ENCODE results near the gene BOD1. TPM values are rescaled to one million over a fixed set of nuclear protein-coding genes. Genes with fewer than 3 reads are reported as not detected.

BOD1 gene
- total and polyA plus RNA-seq, 2 of the 8 experiments (the other 6 are each of a cell fraction or from before 2014, with no cell fraction given) = 107 to 149 TPM

DNA sequence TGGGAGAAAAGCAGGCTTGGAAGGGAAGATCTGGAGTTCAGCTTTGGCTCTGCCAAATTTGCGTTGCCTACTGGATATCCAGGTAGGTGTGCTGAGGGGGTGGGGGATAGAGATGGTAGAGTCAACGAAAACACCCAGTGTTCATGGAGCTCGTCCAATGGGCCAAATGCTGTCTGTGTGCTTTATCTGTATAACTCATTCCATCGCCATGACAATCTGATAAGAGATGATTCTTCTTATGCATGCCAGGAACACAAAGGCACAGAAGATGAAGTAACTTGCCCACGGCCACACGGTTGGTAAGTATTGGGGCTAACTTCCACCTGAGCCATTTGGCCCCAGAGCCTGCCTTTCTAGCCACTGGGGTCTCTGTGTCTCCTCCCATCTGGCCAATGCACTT is 53.2 kb downstream of the BOD1 start:
- H4K91ac ChIP-seq (replicated peaks; ENCODE audit: insufficient read length, low read length) = no peak overlapping the region
- no peaks in the 10 kb centered on the region for H3K36me3 ChIP-seq (ENCODE audit: control insufficient read depth in 2 of 4, insufficient read depth in 4 of 4, low read length in 3 of 4)
- H3K4ac ChIP-seq (replicated peaks; ENCODE audit: insufficient read length, low read depth, low read length) = no peak overlapping the region
- no peak overlapping the region for H3K14ac ChIP-seq (ENCODE audit: insufficient read length)
- H2BK12ac ChIP-seq (ENCODE audit: low read depth, low read length) = no peak overlapping the region
- H3K27me3 ChIP-seq (replicated peaks in 1 of 4; ENCODE audit: control insufficient read depth in 3 of 4, extremely low read depth in 1 of 4, insufficient read depth in 3 of 4, low read length in 3 of 4) = no peaks in the 10 kb centered on the region
- H3K4me1 ChIP-seq (replicated peaks in 1 of 4; ENCODE audit: control insufficient read depth in 3 of 4, insufficient read depth in 4 of 4, low read length in 3 of 4) = no peaks in the 10 kb centered on the region
- H3K9me3 ChIP-seq (ENCODE audit: insufficient read depth in 2 of 2, low read depth in 1 of 2, low read length in 1 of 2) = peaks cover 0 to 6% of the 10 kb centered on the region in 2 experiments; a peak in 1 of 4 replicates
- no peak overlapping the region for H4K8ac ChIP-seq (ENCODE audit: extremely low read depth, insufficient read depth, low read length)
- H2BK15ac ChIP-seq (ENCODE audit: low read length) = no peak overlapping the region
- FAIRE-seq (no peak), DNase-seq (ENCODE audit: low read depth in 1 of 2, low spot score in 2 of 2) (no peak)
- no peak overlapping the region for H3K4me2 ChIP-seq (ENCODE audit: insufficient read depth in 1 of 2, low read depth in 2 of 2, low read length in 2 of 2)
- no peak overlapping the region for H2AK5ac ChIP-seq (ENCODE audit: low read depth, low read length)
- no peak overlapping the region for H3K18ac ChIP-seq (ENCODE audit: extremely low read depth, low read length)
- no peak overlapping the region for H3K9ac ChIP-seq (replicated peaks in 1 of 4; ENCODE audit: extremely low read depth in 1 of 4, low read depth in 3 of 4, low read length in 3 of 4)
- H2BK5ac ChIP-seq (ENCODE audit: low read depth, low read length) = no peak overlapping the region
- no peaks in the 10 kb centered on the region for H3K79me1 ChIP-seq (ENCODE audit: low read depth, low read length)
- no peak overlapping the region for H4K5ac ChIP-seq (ENCODE audit: insufficient read length, low read depth, low read length)
- H3K4me3 ChIP-seq (ENCODE audit: extremely low read depth in 1 of 4, insufficient read depth in 2 of 4, low read depth in 3 of 4, low read length in 4 of 4) = no peak overlapping the region
- no peak overlapping the region for H3K27ac ChIP-seq (ENCODE audit: low read depth, low read length)
- H3K23me2 ChIP-seq (ENCODE audit: low read depth, low read length) = no peaks in the 10 kb centered on the region
- no peak overlapping the region for H2AFZ ChIP-seq (ENCODE audit: low read length)
- no peak overlapping the region for H2BK120ac ChIP-seq (replicated peaks; ENCODE audit: low read depth, low read length)
- 81% methylated on average over 6 of the region's 6 CpGs; no CpG with 5 or more reads in 1 of the 2 experiments for WGBS, 2 experiments (ENCODE audit: extremely low coverage in 1 of 2, insufficient coverage in 1 of 2, insufficient read length in 1 of 2, insufficient replicate concordance in 2 of 2, low coverage in 1 of 2, low lambda C conversion rate in 2 of 2, missing lambda C conversion rate in 1 of 2)
- H2BK20ac ChIP-seq (ENCODE audit: low read length) = no peak overlapping the region
- no peak overlapping the region for H3K23ac ChIP-seq (ENCODE audit: insufficient read length)
- ChIA-PET POLR2A (ENCODE audit: partially characterized antibody) (no interaction called here), CTCF (ENCODE audit: partially characterized antibody) (interaction anchor here (1.3 to 1.9 kb wide), 2 partner anchors 9 to 10 kb away, joined by 4 to 7 read pairs; no protein-coding TSS in a partner anchor)
- no peak overlapping the region for H3K56ac ChIP-seq (replicated peaks; ENCODE audit: insufficient read length, low read depth, low read length)
- H4K20me1 ChIP-seq (replicated peaks in 1 of 2; ENCODE audit: control insufficient read depth in 1 of 2, insufficient read depth in 2 of 2, low read length in 2 of 2) = no peaks in the 10 kb centered on the region
- H3K79me2 ChIP-seq (ENCODE audit: control insufficient read depth in 1 of 2, insufficient read depth in 2 of 2, low read length in 2 of 2) = no peaks in the 10 kb centered on the region
- no peak for TF ChIP-seq RNF2 (IDR thresholded peaks at IDR 0.05; ENCODE audit: borderline replicate concordance, low read depth, low read length, missing control alignments, poor library complexity, severe bottlenecking)
- TF ChIP-seq, protein P1, sequence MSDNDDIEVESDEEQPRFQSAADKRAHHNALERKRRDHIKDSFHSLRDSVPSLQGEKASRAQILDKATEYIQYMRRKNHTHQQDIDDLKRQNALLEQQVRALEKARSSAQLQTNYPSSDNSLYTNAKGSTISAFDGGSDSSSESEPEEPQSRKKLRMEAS (IDR thresholded peaks at IDR 0.05) = no peak

Measured in H1 (cell line).